ENCODE data around the gene MAMSTR.

Gene MAMSTR

GRCh38 chr19:48742096-48742495 is 22.6 kb upstream of the MAMSTR start:
- Histone ChIP-seq H4K20me1 (ENCODE audit: insufficient read depth, low read length) (no peaks in the 10 kb centered on the region), H3K27ac (ENCODE audit: low read depth, low read length, poor library complexity, severe bottlenecking) (no peak overlapping the region), H3K9ac (ENCODE audit: low read length) (no peak overlapping the region), H3K27me3 (ENCODE audit: insufficient read depth, low read length) (no peaks in the 10 kb centered on the region), H3K9me3 (ENCODE audit: low read length) (no peaks in the 10 kb centered on the region), H3K4me3 (ENCODE audit: low read depth, low read length, poor library complexity, severe bottlenecking) (no peak overlapping the region), H3K4me2 (ENCODE audit: low read length) (no peak overlapping the region), H3K4me1 (ENCODE audit: insufficient read depth, low read length, severe bottlenecking) (peaks cover 8% of the 10 kb centered on the region), H3K79me2 (ENCODE audit: insufficient read depth, low read length) (no peaks in the 10 kb centered on the region), H2AFZ (ENCODE audit: low read length) (no peak overlapping the region), H3F3A (ENCODE audit: insufficient read depth, low read length) (no peaks in the 10 kb centered on the region), H3K9me2 (ENCODE audit: low read depth, low read length) (no peaks in the 10 kb centered on the region), H3K36me3 (ENCODE audit: insufficient read depth, low read length) (no peaks in the 10 kb centered on the region)
- TF ChIP-seq CTCF (IDR thresholded peaks at IDR 0.05; ENCODE audit: low read length) = no peak
- no peak for TF ChIP-seq EZH2 (IDR thresholded peaks at IDR 0.05; ENCODE audit: borderline replicate concordance, low read length)

GRCh38 chr19:48741129-48741999 is 21.8 kb upstream of the MAMSTR start:
- Histone ChIP-seq H3K36me3 (ENCODE audit: insufficient read depth, low read length) (no peaks in the 10 kb centered on the region), H2AFZ (ENCODE audit: low read length) (no peak overlapping the region), H3K4me3 (ENCODE audit: low read depth, low read length, poor library complexity, severe bottlenecking) (no peak overlapping the region), H3K9ac (ENCODE audit: low read length) (no peak overlapping the region), H4K20me1 (ENCODE audit: insufficient read depth, low read length) (no peaks in the 10 kb centered on the region), H3K27ac (ENCODE audit: low read depth, low read length, poor library complexity, severe bottlenecking) (no peak overlapping the region), H3K79me2 (ENCODE audit: insufficient read depth, low read length) (no peaks in the 10 kb centered on the region), H3K4me1 (ENCODE audit: insufficient read depth, low read length, severe bottlenecking) (peaks cover 3% of the 10 kb centered on the region), H3K9me2 (ENCODE audit: low read depth, low read length) (no peaks in the 10 kb centered on the region), H3K27me3 (ENCODE audit: insufficient read depth, low read length) (no peaks in the 10 kb centered on the region), H3K4me2 (ENCODE audit: low read length) (no peak overlapping the region), H3F3A (ENCODE audit: insufficient read depth, low read length) (no peaks in the 10 kb centered on the region), H3K9me3 (ENCODE audit: low read length) (no peaks in the 10 kb centered on the region)
- no peak for TF ChIP-seq EZH2 (IDR thresholded peaks at IDR 0.05; ENCODE audit: borderline replicate concordance, low read length)
- TF ChIP-seq CTCF (IDR thresholded peaks at IDR 0.05; ENCODE audit: low read length) = no peak

- no peaks in the 10 kb centered on the region for H4K20me1 ChIP-seq (ENCODE audit: insufficient read depth, low read length)
- peaks cover 3% of the 10 kb centered on the region for H3K4me1 ChIP-seq (ENCODE audit: insufficient read depth, low read length, severe bottlenecking)
- no peak for TF ChIP-seq EZH2 (IDR thresholded peaks at IDR 0.05; ENCODE audit: borderline replicate concordance, low read length)
- no peak for TF ChIP-seq CTCF (IDR thresholded peaks at IDR 0.05; ENCODE audit: low read length)
- no peaks in the 10 kb centered on the region for H3K79me2 ChIP-seq (ENCODE audit: insufficient read depth, low read length)
- H3K27ac ChIP-seq (ENCODE audit: low read depth, low read length, poor library complexity, severe bottlenecking) = no peak within 1 kb of the TSS
- H3K27me3 ChIP-seq (ENCODE audit: insufficient read depth, low read length) = no peaks in the 10 kb centered on the region
- no peak within 1 kb of the TSS for H3K9ac ChIP-seq (ENCODE audit: low read length)
- H3K9me2 ChIP-seq (ENCODE audit: low read depth, low read length) = no peaks in the 10 kb centered on the region
- no peaks in the 10 kb centered on the region for H3K9me3 ChIP-seq (ENCODE audit: low read length)
- no peaks in the 10 kb centered on the region for H3K36me3 ChIP-seq (ENCODE audit: insufficient read depth, low read length)
- no peak within 1 kb of the TSS for H3K4me3 ChIP-seq (ENCODE audit: low read depth, low read length, poor library complexity, severe bottlenecking)
- no peak within 1 kb of the TSS for H3K4me2 ChIP-seq (ENCODE audit: low read length)
- no peaks in the 10 kb centered on the region for H3F3A ChIP-seq (ENCODE audit: insufficient read depth, low read length)
- H2AFZ ChIP-seq (ENCODE audit: low read length) = no peak within 1 kb of the TSS
Observed at GRCh38 chr19:48740164-48740972, 20.8 kb upstream of the MAMSTR start, which contains the start of gene RASIP1. RASIP1 (minus strand) TSS chr19:48740610; CDS start chr19:48740282, 328 bp downstream.
